GM23248 (cell line): Measurements from ENCODE around the gene GSPT1. TPM values are rescaled to one million over a fixed set of nuclear protein-coding genes. Genes with fewer than 3 reads are reported as not detected.
"Not testable (repeated sequence)": the region's sequence is repeated elsewhere in the genome, so short reads cannot be mapped to it uniquely, and the experiment has no call there.

Source experiments
- DNase-seq: peaks from one replicate; pipeline ENCODE4 v3.0.0-alpha.2; 2015
- H2AFZ ChIP-seq: fragments of 200-600 bp; sonication (generic); 2 replicates; pipeline ENCODE4 v1.6.1; 2016; ENCODE audit warnings: antibody characterized with exemption
- H3F3A ChIP-seq: fragments of 200-600 bp; sonication (generic); 2 replicates; pipeline ENCODE4 v1.6.1; 2016; ENCODE audit warnings: mild to moderate bottlenecking, antibody characterized with exemption, mixed run types; ENCODE audit not compliant: insufficient read depth
- H3K27ac ChIP-seq: fragments of 200-600 bp; sonication (generic); 2 replicates; pipeline ENCODE4 v1.5.1; 2016; ENCODE audit warnings: mild to moderate bottlenecking
- H3K27me3 ChIP-seq: fragments of 200-600 bp; sonication (generic); replicated peaks from 2 replicates; pipeline ENCODE4 v1.6.1; 2016; ENCODE audit warnings: mild to moderate bottlenecking; ENCODE audit not compliant: insufficient read depth
- H3K36me3 ChIP-seq: fragments of 200-600 bp; sonication (generic); 2 replicates; pipeline ENCODE4 v1.6.1; 2016; ENCODE audit warnings: low read depth, mild to moderate bottlenecking
- H3K4me1 ChIP-seq: fragments of 200-600 bp; sonication (generic); 2 replicates; pipeline ENCODE4 v1.6.1; 2016; ENCODE audit warnings: mild to moderate bottlenecking; ENCODE audit not compliant: insufficient read depth
- H3K4me2 ChIP-seq: fragments of 200-600 bp; sonication (generic); one replicate; pipeline ENCODE4 v1.6.1; 2016; ENCODE audit warnings: mild to moderate bottlenecking; ENCODE audit not compliant: unreplicated experiment
- H3K4me3 ChIP-seq: fragments of 200-600 bp; sonication (generic); 2 replicates; pipeline ENCODE4 v1.5.1; 2016; ENCODE audit warnings: mild to moderate bottlenecking
- H3K79me2 ChIP-seq: fragments of 200-600 bp; sonication (generic); 2 replicates; pipeline ENCODE4 v1.6.1; 2016; ENCODE audit warnings: mild to moderate bottlenecking; ENCODE audit not compliant: insufficient read depth
- H3K9ac ChIP-seq: fragments of 200-600 bp; sonication (generic); 2 replicates; pipeline ENCODE4 v1.6.1; 2016; ENCODE audit warnings: mild to moderate bottlenecking
- H3K9me2 ChIP-seq: fragments of 200-600 bp; sonication (generic); 2 replicates; pipeline ENCODE4 v1.6.1; 2016; ENCODE audit warnings: mixed run types, mild to moderate bottlenecking, moderate library complexity; ENCODE audit not compliant: insufficient read depth
- H3K9me3 ChIP-seq: fragments of 200-600 bp; sonication (generic); one replicate; pipeline ENCODE4 v1.6.1; 2017; ENCODE audit warnings: low read depth
- H4K20me1 ChIP-seq: fragments of 200-600 bp; sonication (generic); 2 replicates; pipeline ENCODE4 v1.6.0; 2016; ENCODE audit not compliant: insufficient read depth
- EZH2 ChIP-seq: fragments of 200-600 bp; sonication (generic); IDR thresholded peaks from 2 replicates; pipeline ENCODE4 v1.6.1; 2018; ENCODE audit warnings: antibody characterized with exemption, mild to moderate bottlenecking; ENCODE audit not compliant: insufficient read depth, poor library complexity, severe bottlenecking
- EZH2phosphoT487 ChIP-seq: fragments of 200-600 bp; sonication (generic); IDR thresholded peaks from 2 replicates; pipeline ENCODE4 v1.6.1; 2018; ENCODE audit warnings: antibody characterized with exemption, moderate library complexity, mild to moderate bottlenecking, low read depth; ENCODE audit not compliant: insufficient read depth
- WGBS, 2 experiments: methylation state at CpG; one replicate each; pipeline ENCODE4 v1.1.6; 2015 to 2017; ENCODE audit warnings: low lambda C conversion rate in 2 of 2, low coverage in 1 of 2; ENCODE audit errors: missing lambda C conversion rate in 2 of 2; 5-methylcytosine and 5-hydroxymethylcytosine counted together
- in situ Hi-C: fragments of 300-500 bp; cut with MboI; formaldehyde crosslinking; loops from 2 replicates; pipeline ENCODE4 v1.15.0; 2020
- polyA plus RNA-seq: library from polyadenylated mRNA; unstranded; fragments of >200 nt; fragmentation: Nextera tagmentation; extraction: Ambion mirVana; gene quantifications from 2 replicates; pipeline ENCODE4 v1.2.1, GENCODE V29; 2016
- total RNA-seq: library from RNA; depleted of rRNA; stranded (reverse); fragments of >200 nt; shearing (Covaris generic); gene quantifications from 2 replicates; pipeline ENCODE4 v1.2.3, GENCODE V29; 2014

The GSPT1 gene
- total and polyA plus RNA-seq, 2 experiments from 2014 or later: 78.7 to 112 TPM

DNA sequence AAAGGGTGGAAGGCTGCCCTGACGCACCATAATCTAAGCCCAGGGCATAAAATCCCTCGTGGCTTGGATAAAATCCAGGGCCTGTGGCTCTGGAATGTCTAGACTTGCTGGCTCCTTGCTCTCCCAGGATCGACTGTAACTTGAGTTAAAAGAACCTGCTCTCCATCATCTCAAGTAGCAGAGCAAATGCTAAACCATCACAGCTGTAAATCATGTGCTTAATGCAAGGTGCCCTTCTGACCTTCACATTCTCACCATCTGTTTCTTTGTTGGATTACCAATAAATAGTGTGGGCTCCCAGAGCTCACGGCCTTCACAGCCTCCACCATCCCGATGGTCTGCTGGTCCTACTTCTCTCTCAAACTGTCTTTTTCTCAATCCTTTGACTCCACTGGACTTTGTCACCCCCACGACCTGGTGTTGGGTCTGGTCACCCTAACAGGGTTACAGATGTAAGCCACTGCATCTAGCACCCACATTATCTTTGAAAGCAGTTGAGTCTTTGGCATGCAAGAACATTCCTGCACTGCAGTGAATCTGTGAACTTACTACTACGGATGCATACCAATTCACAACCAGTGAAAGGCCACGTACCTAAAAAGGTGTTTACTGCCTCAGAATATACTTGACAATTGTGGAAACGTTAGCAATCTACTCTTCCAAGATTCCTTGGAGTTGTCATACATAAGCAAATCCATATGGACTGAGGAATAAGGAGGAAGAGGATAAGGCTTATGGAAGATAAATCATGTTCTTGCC lies 79.7 kb downstream of the GSPT1 start:
- peak overlapping the region; percentile 54 for H3K27ac ChIP-seq
- peak; percentile 57 for DNase-seq

DNA sequence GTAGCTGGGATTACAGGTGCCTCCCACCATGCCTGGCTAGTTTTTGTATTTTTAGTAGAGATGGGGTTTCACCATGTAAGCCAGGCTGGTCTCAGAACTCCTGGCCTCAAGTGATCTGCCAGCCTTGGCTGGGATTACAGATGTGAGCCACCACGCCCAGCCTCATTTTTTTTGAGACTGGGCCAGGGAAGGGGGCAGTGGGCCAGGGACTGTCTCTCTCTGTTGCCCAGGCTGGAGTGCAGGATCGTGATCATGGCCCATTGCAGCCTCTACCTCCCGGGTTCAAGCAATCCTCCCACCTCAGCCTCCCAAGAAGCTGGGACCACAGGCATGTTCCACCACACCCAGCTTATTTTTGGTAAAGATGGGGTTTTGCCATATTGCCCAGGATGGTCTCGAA lies 80.4 kb downstream of the GSPT1 start:
- Histone ChIP-seq H3K36me3 (peaks cover 32% of the 10 kb centered on the region), H3K9me3 (no peaks in the 10 kb centered on the region)

More for the DNA sequence above, 79.7 kb downstream of the GSPT1 start:
- 12 to 17% methylated on average over 9 of the region's 9 CpGs for WGBS, 2 experiments
- Histone ChIP-seq H3K36me3 (peaks cover 39% of the 10 kb centered on the region), H3K4me3 (no peak overlapping the region), H3K27me3 (no peaks in the 10 kb centered on the region), H3K9me2 (no peaks in the 10 kb centered on the region), H4K20me1 (no peaks in the 10 kb centered on the region), H3K4me2 (peak overlapping the region; percentile 40), H3F3A (peaks cover 60% of the 10 kb centered on the region), H3K79me2 (peaks cover 7% of the 10 kb centered on the region; the same call in 1 of the 2 replicates), H3K9me3 (no peaks in the 10 kb centered on the region), H2AFZ (no peak overlapping the region), H3K9ac (no peak overlapping the region), H3K4me1 (peaks cover 27% of the 10 kb centered on the region)
- in situ Hi-C loops: no loop called here
- no peak for TF ChIP-seq EZH2
- no peak for TF ChIP-seq EZH2phosphoT487

DNA sequence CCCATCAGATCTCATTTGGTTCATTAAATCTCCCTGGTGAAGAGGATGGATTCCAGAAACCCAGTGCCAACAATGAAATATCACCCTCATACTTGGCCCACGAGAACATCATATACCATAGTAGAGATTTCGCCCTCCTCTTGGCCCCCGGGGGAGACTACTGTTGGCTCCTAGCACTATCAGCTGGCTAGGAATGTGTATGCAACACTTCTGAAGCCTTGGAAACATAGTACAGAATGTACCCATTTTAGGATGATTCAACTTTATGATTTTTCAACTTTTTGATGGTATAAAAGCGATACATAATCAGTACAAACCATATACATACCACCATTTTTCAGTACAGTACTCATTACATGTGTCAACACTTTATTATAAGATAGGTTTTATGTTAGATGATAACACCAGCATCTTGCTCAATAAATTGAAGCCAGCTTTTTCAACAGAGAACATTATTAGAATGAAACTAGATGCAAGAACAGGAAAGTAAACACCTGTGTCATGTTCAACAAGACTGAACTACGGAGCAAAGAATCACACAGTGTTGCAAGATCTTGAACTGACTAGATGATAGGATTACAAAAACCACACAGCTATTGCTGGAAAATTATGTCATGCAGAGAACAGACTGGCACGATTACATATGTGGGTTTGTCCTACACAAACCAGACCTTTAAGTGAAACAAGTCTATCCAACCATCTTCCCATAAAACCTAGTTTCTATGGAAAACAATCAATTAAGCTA lies 81.6 kb downstream of the GSPT1 start:
- 29 to 34% methylated on average over 6 of the region's 6 CpGs for WGBS, 2 experiments
- H3K27ac ChIP-seq: peak overlapping the region; percentile 60

More for the DNA sequence above, 80.4 kb downstream of the GSPT1 start:
- WGBS, 2 experiments: 69 to 74% methylated on average over 4 of the region's 4 CpGs
- Histone ChIP-seq H3K79me2 (no peaks in the 10 kb centered on the region), H3K9me2 (no peaks in the 10 kb centered on the region), H3K4me1 (peaks cover 27% of the 10 kb centered on the region), H3K4me2 (no peak overlapping the region), H3K27me3 (no peaks in the 10 kb centered on the region), H3F3A (peaks cover 59% of the 10 kb centered on the region), H3K9ac (no peak overlapping the region), H2AFZ (no peak overlapping the region), H3K27ac (no peak overlapping the region; the same call in 1 of the 2 replicates), H4K20me1 (no peaks in the 10 kb centered on the region), H3K4me3 (no peak overlapping the region)
- no peak for DNase-seq
- TF ChIP-seq EZH2: no peak
- no peak for TF ChIP-seq EZH2phosphoT487
- in situ Hi-C loops: no loop called here

DNA sequence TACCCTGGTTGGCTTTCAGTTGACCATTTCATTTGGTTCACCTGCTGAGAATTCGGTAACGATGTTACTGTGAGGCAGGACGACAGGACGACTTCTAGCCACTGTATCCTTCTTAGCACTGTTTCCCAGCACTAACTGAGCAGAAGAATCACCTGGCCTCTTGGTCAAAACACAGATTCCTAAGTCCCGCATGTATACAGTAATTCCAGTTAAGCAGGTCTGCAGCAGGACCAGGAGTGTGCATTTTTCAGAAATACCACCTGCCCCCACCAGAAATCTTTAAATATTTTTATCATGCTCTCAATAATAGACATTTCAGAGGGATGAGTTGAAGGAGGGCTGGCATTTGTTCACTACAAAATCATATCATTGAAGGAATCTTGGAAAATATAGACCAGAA lies 87.1 kb downstream of the GSPT1 start:
- Histone ChIP-seq H3K27ac (no peak overlapping the region), H3K27me3 (no peaks in the 10 kb centered on the region), H3F3A (peaks cover 4% of the 10 kb centered on the region; the same call in 1 of the 2 replicates), H3K4me1 (no peaks in the 10 kb centered on the region), H2AFZ (no peak overlapping the region), H3K4me3 (no peak overlapping the region), H3K9me3 (no peaks in the 10 kb centered on the region), H3K4me2 (no peak overlapping the region), H3K9ac (no peak overlapping the region), H3K79me2 (no peaks in the 10 kb centered on the region), H3K36me3 (no peaks in the 10 kb centered on the region), H3K9me2 (no peaks in the 10 kb centered on the region), H4K20me1 (no peaks in the 10 kb centered on the region)
- WGBS, 2 experiments: 93 to 94% methylated on average over 5 of the region's 5 CpGs
- TF ChIP-seq EZH2 (no peak), EZH2phosphoT487 (no peak)
- in situ Hi-C loops: loop anchor here (10.0 kb wide), 1 partner anchor 56 kb away; no protein-coding TSS in a partner anchor
- no peak for DNase-seq

More for the DNA sequence above, 81.6 kb downstream of the GSPT1 start:
- Histone ChIP-seq H3K36me3 (peaks cover 20% of the 10 kb centered on the region), H3K79me2 (no peaks in the 10 kb centered on the region), H3F3A (peaks cover 50% of the 10 kb centered on the region), H3K9me2 (no peaks in the 10 kb centered on the region), H3K9me3 (no peaks in the 10 kb centered on the region), H4K20me1 (no peaks in the 10 kb centered on the region), H3K27me3 (no peaks in the 10 kb centered on the region), H3K4me3 (no peak overlapping the region), H3K4me1 (peaks cover 27% of the 10 kb centered on the region), H2AFZ (no peak overlapping the region), H3K4me2 (peak overlapping the region; percentile 3), H3K9ac (no peak overlapping the region)
- TF ChIP-seq EZH2phosphoT487 (no peak), EZH2 (no peak)
- peak; percentile 86 for DNase-seq
- in situ Hi-C loops: no loop called here

DNA sequence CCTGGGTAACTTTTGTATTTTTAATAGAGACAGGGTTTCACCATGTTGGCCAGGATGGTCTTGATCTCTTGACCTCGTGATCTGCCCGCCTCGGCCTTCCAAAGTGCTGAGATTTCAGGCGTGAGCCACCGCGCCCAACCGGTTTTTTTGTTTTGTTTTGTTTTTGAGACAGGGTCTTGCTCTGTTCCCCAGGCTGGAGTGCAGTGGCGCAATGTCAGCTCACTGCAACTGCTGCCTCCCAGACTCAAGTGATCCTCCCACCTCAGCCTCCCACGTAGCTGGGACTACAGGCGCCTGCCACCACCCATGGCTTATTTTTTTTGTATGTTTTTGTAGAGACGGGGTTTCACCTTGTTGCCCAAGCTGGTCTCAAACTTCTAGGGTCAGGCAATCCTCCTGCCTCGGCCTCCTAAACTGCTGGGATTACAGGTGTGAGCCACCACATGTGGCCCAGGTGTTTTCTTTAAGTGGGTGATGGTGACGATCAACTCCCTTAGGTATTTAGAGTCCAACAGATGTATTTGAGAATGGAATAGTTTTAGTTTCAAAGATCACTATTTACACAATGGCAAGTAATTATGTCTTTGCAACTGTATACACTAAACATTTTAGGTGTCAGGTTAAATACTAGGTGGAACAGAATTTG lies 90.1 kb downstream of the GSPT1 start:
- WGBS, 2 experiments: 94% methylated on average over 13 of the region's 13 CpGs

More for the DNA sequence above, 90.1 kb downstream of the GSPT1 start:
- H4K20me1 ChIP-seq, H3K4me1 ChIP-seq, H3K27ac ChIP-seq, H3F3A ChIP-seq, H3K9me2 ChIP-seq, H3K4me2 ChIP-seq, H3K79me2 ChIP-seq, H3K9ac ChIP-seq, DNase-seq, H2AFZ ChIP-seq, H3K4me3 ChIP-seq, H3K36me3 ChIP-seq, H3K9me3 ChIP-seq, H3K27me3 ChIP-seq: not testable (repeated sequence)
- in situ Hi-C loops: loop anchor here (10.0 kb wide), 1 partner anchor 59 kb away; no protein-coding TSS in a partner anchor
